Esophagus mucosa (tissue), 1 donor: ENCODE data around the gene ANTXR1. TPM values are rescaled to one million over a fixed set of nuclear protein-coding genes. Genes with fewer than 3 reads are reported as not detected.

Source experiments
- ATAC-seq: fragments of 200-7000 bp; cut with Tn5 transposase; one replicate; pipeline ENCODE4 v1.9.1; 2020
- total RNA-seq: library from RNA; stranded (reverse); gene quantifications from one replicate; pipeline ENCODE4 v1.2.4, GENCODE V29; 2023
- donor health status: DM: yes; HTN: yes; CAD: no.

Gene ANTXR1
- total RNA-seq, 1 donor from 2014 or later: 13.9 TPM

GRCh38 chr2:69138793-69139459, 125.9 kb downstream of the ANTXR1 start:
- peak; percentile 93 for ATAC-seq

GRCh38 chr2:69139778-69140670, 127.0 kb downstream of the ANTXR1 start:
- ATAC-seq: peak; percentile 82

DNA sequence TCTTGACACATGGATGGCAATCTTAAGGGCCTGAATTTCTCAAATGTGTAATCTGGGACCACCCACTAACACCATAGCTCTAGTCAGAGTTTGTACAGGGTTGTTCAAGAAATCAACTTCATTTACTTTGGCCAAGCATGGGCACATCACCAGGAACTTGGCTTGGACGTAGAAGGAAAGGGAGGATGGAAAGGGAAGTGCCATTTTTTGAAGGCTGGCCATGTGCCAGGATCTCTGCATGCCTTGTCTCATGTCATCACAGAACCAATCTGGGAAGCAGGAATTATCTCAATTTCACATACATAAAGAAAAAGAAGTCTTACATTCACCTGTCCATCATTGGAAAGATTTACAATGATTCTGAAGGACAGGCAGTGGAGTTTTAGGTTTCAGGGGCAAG, 128.1 kb downstream of the ANTXR1 start:
- no peak for ATAC-seq

DNA sequence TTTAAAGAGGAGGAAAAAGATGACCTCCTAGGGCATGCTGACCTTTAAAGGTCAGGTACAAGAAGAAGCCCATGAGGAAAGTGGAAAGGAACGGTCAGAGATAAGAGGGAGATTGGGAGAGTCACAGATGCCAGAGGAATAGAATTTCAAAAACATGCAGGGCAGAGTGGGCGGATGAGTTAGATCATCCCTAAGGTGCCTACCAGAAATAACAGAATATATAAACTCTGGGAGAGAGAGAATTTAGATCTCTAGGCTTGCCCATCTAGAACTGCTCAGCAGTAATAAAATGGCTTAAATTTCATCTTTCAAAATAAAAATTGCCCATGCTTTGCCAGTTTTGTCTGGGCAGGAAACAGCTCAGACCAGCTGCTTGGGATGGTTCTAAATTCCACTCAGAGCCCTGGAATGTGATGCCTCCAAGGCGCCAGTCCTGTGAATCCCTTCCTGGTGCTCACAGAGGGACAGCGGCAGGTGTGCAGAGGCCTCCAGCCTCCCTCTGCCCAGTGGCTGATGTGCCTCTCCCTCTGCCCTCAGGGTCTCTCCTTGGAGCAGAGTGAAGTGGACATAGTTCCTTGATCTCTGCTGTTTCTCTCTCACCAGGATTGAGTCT, 130.9 kb downstream of the ANTXR1 start:
- no peak for ATAC-seq

GRCh38 chr2:69145204-69145603, 132.2 kb downstream of the ANTXR1 start:
- no peak for ATAC-seq

DNA sequence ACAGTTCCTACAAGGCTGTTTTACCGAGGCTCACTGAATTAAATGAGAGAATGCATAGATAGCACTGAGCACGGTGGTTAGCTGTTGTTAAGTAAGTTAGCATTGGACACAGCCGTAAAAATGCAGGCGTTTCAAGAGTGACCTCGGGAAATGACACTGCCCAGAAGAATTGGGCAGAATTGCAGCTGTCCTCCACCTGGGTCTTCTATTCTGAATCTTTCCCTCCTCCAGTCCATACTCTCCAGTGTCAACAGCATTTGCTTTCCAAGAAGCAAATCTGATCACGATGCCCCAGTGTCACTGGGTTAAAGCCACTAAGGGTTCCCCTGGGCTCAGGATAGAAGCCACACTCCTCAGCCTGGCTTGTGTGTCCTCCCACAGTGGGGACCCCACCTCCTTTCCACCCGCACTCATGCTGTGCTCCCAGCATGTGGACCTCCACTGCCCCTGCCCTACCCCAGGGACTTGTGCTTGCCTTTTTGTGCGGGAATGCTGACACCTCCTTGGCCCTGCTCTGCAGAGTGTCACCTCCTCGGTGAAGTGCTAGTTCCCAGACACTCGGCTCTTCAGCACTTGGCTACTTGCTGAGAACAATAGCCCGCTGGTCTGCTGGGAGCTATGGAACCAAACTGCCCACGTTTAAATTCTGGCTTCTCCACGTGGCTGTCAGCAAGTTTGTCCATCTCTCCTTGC, 135.0 kb downstream of the ANTXR1 start:
- ATAC-seq: no peak

GRCh38 chr2:69149631-69150215, 136.7 kb downstream of the ANTXR1 start:
- no peak for ATAC-seq

DNA sequence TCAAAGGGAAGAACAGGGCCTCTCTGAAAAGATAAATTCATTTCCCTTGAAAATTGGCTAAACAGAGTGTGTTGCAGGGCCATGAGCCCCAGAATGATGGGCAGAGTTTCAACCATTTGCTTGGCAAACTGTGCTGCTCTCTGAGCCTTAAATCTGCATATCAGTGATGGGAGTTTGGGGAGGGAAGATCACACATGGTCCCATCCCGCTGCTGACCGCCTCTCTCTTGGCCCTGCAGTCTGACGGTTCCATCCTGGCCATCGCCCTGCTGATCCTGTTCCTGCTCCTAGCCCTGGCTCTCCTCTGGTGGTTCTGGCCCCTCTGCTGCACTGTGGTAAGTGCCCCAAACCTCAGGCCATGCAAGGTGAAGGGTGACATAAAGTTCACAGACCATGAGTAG, 139.0 kb downstream of the ANTXR1 start:
- no peak for ATAC-seq

GRCh38 chr2:69152847-69153583, 140.0 kb downstream of the ANTXR1 start:
- no peak for ATAC-seq

DNA sequence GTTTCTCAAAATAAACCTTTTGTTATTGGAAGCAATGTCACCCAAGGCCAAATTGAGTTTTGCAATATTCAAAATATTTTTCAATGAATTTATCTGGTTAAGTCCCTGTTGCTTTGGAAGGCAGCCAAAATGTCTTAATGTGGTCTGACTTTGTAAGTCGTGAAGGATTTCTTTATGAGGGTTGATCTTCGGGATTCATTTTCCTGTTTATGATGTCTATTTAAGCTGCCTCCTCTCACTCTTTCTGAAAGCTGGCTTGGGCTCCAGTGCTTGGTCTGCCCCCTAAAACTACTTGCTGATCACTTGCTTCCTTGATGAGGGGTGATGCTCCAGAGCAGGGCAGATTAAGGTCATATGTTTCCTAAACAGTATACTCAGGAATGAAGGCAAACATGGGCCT, 141.1 kb downstream of the ANTXR1 start:
- no peak for ATAC-seq

DNA sequence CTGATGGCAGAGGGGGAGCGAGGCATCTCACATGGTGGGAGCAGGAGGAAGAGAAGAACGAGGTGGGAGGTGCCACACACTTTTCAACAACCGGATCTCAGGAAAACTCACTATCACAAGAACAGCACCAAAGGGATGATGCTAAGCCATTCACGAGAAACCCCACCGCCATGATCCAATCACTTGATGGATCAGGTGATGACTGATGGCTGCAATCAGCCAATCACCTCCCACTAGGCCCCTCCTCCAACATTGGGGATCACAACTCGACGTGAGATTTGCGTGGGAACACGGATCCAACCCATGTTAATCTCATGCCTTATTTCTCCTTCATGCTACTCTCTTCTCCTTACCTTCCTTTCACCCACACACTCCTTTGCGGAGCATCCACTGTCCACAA, 143.6 kb downstream of the ANTXR1 start:
- no peak for ATAC-seq

DNA sequence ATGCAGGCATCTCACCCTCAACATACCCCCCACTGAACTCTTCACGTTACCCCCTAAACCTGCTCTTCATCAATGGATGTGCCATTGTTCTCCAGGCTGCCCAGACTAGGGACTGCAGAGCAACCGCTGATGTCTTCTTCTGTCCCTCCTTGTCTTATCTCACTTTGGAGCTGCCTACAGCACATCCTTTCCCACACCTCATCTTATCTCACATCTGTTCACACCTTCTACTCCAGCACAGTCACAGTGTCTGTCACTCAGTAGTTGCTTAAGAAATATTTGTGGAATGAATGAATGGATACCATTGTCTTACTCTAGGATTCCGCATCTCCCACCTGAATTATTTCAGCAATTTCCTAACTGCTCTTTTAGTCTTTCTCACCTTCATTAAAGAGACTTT, 144.5 kb downstream of the ANTXR1 start:
- ATAC-seq: no peak

DNA sequence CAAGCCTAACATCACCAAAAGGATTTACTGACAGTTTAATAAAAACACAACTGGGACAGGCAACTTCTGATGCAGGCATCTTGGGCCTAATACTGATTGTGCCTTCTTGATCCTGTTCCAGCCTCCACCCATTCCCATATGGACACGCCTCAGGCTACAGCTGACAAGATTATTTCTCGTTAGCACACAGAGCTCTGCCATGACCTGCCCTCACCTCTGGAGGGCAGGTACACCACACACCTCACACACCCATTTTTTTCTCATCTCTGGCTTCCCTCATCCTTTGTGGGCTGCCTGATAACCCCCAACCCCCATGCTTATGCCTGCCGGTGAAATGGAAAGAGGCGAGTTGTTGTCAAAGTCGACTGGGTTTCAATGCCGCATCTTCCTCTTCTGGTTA, 147.0 kb downstream of the ANTXR1 start:
- ATAC-seq: peak; percentile 93

DNA sequence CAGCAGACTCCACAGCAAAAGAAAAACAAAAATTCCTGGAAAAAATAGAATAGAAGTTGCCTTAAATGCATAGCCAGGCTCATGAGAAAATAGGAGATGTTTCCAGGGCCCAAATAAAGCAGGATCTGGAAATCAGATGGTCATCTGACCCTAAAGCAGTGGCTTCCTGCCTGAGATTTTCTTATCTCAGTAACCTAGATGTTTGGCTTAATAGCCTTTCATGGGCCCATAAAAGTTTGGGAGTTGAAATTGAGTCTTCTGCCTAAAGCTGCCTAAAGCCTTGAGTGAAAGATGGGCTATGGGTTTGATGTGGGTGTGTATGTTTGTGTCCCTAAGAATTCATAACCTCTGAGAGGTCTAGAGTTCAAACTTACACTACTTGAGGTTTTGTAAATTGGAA, 149.1 kb downstream of the ANTXR1 start:
- ATAC-seq: no peak

- peak; percentile 54 for ATAC-seq
Observed at GRCh38 chr2:69163109-69163508, 150.1 kb downstream of the ANTXR1 start.

DNA sequence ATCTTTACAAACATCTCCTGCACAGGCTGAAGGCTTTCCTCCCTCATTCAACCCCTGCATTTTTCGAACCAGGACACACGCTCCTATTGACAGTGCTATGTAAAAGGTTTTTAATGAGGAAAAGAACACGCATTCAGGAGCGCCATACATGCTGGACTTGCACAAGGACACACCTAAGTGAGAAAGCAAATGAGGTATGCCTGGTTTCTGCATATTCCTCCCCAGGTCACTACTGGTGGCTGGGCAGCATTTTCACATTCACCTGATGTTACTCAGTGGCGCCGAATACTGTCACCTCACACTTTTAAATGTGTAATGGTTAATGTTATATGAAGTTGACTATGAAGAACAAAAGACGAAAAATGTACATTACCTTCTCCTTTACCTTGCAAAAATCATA, 150.6 kb downstream of the ANTXR1 start:
- ATAC-seq: no peak

DNA sequence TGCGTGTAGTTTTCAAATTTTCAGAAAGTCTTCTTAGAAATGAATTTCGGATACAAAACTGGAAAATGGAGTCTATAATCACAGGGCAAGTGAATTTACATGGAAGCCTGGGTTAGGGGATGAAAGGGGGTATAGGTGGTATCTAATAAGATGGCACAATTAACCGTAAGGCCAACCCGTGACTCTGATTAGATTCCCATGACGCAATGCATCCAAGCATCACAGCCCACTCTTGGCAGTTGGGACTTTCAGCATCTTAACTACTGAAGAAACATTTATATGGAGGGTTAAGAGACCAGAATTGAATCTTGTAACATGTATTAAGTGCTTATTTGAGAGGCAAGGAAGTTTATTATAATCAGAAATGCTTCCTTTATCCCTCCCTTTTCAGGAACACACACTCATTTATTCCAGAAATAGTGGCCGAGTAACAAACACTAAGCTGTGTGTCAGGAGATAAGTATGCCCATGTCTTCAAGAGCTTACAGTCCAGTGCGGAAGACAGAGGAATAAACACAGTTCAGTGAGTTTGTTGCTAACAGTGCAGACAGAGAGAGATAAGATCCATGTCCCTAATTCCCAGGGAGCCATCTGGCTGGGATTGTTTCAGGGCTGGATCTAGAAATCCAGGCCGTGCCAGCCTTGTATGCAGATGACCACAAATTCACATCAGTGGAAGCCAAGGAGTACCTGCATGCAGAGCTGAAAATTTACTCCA, 151.2 kb downstream of the ANTXR1 start:
- ATAC-seq: no peak

DNA sequence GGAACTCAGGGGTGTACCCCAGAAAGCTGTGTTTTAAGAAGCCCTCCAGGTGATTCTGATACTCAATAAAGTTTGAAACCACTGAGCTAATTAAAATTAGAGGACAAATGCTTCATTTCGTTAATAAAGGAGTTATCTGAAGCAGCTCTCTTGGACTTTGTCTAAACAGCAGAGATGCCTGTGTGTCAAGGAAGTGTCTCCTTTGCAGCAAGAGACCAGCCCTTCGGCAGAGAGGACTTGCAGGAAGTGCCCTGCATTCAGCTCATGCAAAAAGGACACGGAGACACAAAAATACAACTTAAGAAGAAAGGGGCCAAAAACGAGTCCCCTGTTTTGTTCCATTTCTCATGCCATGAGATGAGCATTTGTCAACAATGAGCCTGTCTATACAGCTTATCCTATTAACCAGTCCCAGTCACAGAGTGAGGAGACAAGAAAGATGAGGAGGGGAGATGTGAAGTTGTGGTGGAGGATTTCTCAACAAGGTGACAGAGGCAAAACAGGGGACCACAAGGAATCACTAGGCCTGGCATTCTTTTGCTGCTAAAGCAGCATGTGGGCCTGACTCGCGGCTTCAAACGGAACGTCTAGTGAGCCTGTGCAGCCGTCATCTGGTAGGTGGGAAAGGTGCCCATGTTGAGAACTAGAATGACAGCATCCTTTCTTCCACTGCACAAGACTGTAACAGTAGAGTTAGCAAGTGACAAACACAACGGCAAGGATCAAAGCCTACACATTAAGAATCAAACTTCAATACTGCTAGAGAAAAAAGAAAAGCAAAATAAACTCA, 152.3 kb downstream of the ANTXR1 start:
- no peak for ATAC-seq

- ATAC-seq: no peak
Observed at GRCh38 chr2:69166465-69166811, 153.5 kb downstream of the ANTXR1 start.

DNA sequence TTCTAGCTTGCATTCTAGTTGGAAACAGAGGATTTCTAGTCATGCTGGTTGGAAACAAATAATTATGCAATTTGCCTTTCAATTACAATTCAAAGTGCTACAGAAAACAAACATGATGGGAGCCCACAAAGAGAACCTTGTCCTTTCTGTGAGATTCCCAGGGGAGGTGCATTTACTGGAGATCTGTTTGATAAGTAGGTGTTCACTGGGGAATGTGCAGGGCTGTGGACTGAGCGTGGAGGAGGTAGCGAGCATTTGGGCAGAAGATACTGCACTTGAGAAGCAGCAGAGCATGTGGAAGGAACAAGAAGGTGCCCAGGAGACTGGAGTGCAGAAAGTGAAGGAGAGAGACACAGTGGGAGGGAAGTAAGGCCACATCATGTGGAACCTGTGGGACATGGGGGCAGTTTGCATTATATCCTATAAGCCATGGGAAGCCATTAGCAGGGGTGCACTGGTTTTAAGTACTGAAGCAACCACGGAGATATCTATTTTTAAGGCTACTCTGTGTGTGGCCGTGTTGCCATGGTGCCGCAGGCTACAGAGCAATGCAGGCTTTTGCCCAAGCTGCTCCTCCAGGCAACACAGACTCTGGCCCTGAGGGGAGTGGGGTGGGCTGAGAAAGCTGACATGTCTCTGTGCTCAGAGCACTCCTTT, 154.0 kb downstream of the ANTXR1 start:
- no peak for ATAC-seq
